NCI-H1694 treated with DMSO at 0.1 percent for 48 hours (cell line): ENCODE data around the gene GDF9.
"Not testable (repeated sequence)": the region's sequence is repeated elsewhere in the genome, so short reads cannot be mapped to it uniquely, and the experiment has no call there.

ENCODE experiments used
- DNase-seq: peaks from one replicate; lab custom pipeline; 2025; lab: John Stamatoyannopoulos, UW

GDF9 gene

GRCh38 chr5:132873119-132873929 is 7.1 kb upstream of the GDF9 start, which contains the start of gene LEAP2:
LEAP2 (plus strand) TSS chr5:132873668; CDS start chr5:132873695, 27 bp downstream.
- DNase-seq: no peak

- DNase-seq: no peak
These were observed 6.5 kb upstream of the GDF9 start for GRCh38 chr5:132872788-132873118.

- no peak for DNase-seq
These were observed 5.4 kb upstream of the GDF9 start for GRCh38 chr5:132871459-132872284.

- DNase-seq: no peak
These were observed 4.5 kb upstream of the GDF9 start for GRCh38 chr5:132870801-132871200.

GRCh38 chr5:132868754-132869153 is 2.5 kb upstream of the GDF9 start:
- DNase-seq: no peak

DNA sequence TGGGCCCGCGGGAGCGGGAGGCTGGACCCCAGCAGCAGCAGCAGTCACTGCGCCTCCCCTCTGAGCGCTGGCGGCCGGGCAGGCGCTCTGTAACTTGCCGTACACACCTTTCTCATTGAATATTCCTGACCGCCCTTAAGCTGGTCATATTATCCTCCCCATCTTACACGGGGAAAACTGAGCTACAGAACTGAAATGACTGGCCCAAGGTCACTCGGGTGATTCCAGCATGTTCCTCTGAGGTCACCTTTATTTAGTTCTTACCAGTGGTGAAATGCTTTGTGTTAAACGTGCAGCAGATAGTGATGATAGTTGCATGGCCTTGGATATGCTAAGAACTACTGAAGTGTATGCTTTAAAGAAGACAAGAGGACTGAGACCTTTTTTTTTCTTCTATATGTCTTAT is 780 bp upstream of the GDF9 start:
- no peak for DNase-seq

- DNase-seq: no peak
These were observed 464 bp downstream of the GDF9 start for GRCh38 chr5:132865668-132866341.

- no peak for DNase-seq
These were observed 5.5 kb downstream of the GDF9 start for GRCh38 chr5:132860742-132861141.

DNA sequence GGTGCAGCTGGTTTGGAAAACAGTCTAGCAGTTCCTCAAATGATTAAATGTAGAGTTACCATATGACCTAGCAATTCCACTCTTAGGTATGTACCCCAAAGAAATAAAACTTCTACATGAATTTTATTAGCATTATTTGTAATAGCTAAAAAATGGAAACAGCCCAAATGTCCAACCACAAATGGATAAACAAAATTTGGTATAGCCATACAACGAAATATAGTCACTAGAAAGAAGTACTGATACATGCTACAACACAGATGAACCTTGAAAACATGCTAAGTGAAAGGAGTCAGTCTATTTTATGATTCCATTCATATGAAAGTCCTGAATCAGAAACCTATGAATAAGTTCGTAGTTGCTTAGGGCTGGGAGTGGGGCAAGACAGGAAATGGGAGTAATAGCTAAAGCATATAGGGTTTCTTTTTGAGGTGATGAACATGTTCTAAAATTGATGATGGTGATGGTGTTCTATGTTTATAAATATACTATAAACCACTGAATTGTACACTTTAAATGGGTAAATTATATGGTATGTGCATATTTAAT is 6.3 kb downstream of the GDF9 start:
- no peak for DNase-seq

DNA sequence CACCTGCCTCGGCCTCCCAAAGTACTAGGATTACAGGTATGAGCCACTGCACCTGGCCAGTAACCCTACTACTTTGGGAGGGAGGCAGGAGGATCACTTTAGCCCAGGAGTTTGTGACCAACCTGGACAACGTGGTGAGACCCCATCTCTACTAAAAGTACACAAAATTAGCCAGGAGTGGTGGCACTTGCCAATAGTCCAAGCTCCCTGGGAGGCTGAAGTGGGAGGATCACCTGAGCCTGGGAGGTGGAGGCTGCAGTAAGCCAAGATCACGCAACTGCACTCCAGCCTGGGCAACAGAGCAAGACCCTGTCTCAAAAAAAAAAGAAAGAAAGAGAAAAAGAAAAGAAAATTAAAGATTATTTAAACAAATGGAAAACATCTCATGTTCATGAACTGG is 10.3 kb downstream of the GDF9 start:
- DNase-seq: no peak

- not testable (repeated sequence) for DNase-seq
These were observed 11.3 kb downstream of the GDF9 start for GRCh38 chr5:132854992-132855391.

GRCh38 chr5:132854301-132854700 is 12.0 kb downstream of the GDF9 start:
- no peak for DNase-seq

DNA sequence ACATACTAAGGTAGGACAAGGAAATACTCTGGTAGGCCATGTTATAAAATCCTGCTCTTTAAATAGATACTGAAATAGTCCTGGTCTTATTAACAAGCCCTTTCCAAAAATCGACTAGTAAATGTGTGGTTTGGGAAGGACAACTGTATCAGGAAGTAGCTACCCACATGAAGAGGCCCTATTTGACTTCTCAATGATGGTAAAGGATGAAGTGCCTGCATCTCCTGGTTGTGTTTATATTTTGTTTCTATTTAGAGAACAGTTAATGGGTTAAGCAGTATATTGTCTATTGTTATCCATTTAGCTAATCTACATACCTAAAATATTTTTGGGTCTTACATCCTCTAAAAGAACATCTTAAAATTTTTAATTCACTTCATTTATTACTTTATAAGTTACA is 12.5 kb downstream of the GDF9 start:
- no peak for DNase-seq

DNA sequence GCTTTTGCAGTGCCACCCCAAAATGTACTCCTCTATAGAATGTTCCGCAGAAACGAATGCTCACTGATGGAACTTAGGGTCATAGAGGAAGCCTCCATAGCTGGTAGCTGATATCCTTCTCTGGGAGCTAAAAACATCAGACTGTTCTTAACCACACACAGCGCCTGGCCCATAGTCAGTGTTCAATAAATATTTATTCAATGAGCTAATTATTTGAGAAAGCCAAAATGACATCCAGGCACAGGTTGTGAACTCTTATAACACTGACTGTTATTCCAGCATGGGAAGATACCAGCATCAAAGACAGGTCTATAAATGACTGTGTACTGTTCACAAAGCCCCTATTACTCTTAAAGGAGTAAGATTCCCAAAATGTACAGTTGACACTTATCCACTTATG is 12.9 kb downstream of the GDF9 start:
- no peak for DNase-seq

- no peak for DNase-seq
These were observed 16.2 kb downstream of the GDF9 start for GRCh38 chr5:132850066-132850465.

DNA sequence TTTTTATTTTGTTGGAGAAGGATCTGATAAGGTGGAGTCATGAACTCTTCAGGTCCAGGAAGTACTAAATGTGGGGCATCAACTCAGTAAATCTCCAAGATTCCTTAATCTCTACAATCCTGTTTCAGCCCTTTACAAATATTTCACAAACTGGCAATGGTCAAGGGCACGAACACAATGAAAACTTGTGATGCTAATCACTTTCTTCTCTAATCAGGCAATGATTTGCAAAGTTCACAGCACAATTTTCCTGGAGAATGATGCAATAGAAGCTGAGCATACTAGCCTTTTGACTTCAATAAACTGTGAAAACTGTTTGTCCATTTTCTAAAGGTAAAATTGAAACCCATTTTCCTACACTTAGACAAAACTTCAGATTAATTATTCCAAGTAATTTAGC is 16.9 kb downstream of the GDF9 start:
- DNase-seq: no peak

DNA sequence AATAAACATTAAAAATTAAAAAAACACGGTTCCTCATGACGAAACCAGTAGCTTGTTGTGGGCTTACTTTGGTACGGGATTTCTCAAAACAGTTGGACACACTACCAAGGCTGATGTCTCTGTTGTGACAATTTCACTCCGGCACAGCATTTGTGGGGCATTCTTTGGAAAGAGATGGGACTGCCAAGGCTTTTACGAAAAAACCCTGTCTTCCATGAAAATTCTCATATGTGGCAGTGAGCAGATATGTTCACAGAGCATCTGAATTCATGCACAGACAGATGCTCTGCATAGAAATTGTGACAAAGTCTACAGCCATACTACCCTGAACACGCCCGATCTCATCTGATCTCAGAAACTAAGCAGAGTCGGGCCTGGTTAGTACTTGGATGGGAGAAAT is 18.0 kb downstream of the GDF9 start:
- no peak for DNase-seq

GRCh38 chr5:132841305-132841704 is 25.0 kb downstream of the GDF9 start:
- no peak for DNase-seq

DNA sequence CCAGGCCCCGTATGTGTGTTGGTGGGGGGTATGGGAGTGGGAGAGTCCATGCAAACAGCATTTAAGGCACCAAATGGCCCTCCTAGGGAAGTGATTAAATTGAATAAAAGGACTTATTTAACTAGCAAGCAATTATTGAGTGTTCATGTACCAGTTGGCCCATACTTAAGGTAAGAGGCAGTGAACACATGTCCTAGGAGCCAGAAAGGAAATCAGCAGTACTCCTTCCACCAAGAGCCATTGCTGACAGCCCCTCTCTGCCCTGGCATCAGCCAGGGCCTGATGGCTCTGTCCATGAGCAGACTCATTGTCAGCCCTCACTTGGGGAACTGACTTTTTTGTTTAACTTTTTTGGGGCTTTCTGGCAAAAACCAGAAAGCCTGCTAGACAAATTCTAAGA is 25.4 kb downstream of the GDF9 start:
- no peak for DNase-seq

- DNase-seq: no peak
These were observed 26.0 kb downstream of the GDF9 start for GRCh38 chr5:132840313-132840712.

DNA sequence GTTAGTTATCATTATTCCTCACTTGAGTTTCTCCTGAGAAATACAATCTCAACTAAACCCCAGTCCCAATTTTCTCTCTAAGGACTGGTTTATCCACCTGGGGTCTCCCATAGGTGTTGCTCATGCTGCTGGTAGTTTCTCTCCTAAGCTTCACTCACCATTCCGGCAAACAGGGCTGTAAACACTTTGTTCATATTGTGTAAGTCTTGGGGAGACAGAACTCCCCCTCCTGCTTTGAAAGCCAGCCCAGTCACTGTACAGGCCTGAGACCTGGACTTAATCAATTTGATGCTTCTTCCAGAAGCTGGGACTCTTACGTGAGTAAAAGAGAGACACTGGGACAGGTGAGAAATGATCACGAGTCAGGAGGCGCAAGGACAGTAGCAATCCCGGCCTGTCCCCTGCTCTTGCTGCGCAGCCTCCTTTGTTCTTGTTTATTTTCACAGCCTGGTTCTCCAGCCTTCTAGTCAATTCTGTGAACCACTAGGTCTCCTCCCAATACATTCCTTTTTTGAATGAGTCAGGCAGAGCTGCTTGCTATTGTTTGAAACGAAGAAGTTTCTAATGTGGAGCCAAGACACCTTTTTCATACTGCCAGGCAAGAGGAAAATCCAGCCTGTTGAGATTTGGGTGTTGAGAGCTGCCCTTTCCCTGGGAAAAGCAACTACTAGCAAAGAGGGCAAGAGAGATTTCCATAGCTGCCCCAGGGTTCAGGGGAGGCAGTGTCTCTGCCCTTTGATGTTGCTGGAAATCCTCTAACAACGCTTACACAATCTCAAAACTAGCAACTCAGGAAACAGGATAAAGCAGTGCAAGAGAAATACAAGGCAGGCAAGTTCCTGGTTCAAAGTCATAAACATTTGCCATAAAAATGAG is 26.6 kb downstream of the GDF9 start:
- no peak for DNase-seq
